ENCODE results near the gene NFIL3. TPM values are rescaled to one million over a fixed set of nuclear protein-coding genes. Genes with fewer than 3 reads are reported as not detected.
"Not testable (repeated sequence)": the region's sequence is repeated elsewhere in the genome, so short reads cannot be mapped to it uniquely, and the experiment has no call there.

Gene NFIL3
- total RNA-seq, 1 experiment from 2014 or later: 2.7 TPM

DNA sequence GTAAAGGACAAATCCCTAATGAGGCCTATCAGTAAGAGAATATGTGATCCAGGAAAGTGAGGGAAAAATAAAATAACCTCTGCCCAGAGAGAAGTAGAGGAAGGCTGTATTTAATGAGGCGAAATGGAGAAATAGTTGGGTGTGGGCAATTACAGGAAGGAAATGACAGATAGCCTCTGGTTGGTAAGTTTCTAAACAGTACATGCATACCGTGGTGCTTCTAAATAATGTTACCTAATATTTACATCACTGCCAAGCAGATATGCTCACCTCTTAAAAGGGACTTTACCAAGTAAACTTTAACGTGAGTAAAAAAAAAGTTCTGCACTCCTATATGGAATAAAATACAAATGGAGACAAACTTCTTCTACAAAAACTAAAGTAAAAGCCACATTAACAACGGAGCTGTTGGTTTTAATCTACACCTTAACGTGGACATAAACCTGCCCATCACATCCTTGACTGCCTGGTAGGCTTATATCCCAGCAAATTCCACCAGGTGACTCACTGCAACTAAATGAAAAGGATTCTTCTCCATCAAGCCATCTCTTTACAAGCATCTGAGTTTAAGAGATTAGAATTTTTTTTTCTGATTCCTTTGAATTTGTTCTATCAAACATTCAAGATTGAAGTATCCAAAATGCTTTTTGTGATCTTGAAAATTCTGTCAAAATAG, 12.4 kb downstream of the NFIL3 start:
- H3K36me3 ChIP-seq: peaks cover 10% of the 10 kb centered on the region
- H3K4me3 ChIP-seq: no peak overlapping the region
- no peak for DNase-seq
- H3K9me3 ChIP-seq: no peaks in the 10 kb centered on the region
- no peaks in the 10 kb centered on the region for H3K27me3 ChIP-seq

GRCh38 chr9:91410161-91410560, 13.5 kb downstream of the NFIL3 start:
- no peak for DNase-seq
- Histone ChIP-seq H3K36me3 (peaks cover 10% of the 10 kb centered on the region), H3K4me3 (no peak overlapping the region), H3K27me3 (no peaks in the 10 kb centered on the region), H3K9me3 (no peaks in the 10 kb centered on the region)

DNA sequence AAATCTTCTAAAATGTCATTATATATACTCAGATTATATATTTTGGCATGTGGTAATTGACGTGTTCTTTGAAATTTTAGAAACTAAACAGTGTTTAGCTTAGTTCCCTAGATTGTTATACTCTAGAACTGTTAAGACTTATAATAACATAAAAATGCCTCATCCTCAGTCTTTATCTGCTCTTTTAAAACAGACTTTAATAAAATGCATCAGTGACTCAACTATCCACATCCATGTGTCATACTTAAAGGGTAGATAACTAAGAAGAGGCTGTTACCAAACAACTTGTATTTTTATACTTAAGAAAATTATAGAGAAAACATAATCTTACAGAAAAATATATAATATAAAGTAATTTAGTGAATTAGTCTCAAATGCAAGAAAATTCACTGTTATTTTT, 15.2 kb downstream of the NFIL3 start:
- H3K27me3 ChIP-seq: no peaks in the 10 kb centered on the region
- no peak overlapping the region for H3K4me3 ChIP-seq
- DNase-seq: no peak
- peaks cover 10% of the 10 kb centered on the region for H3K36me3 ChIP-seq
- no peaks in the 10 kb centered on the region for H3K9me3 ChIP-seq

DNA sequence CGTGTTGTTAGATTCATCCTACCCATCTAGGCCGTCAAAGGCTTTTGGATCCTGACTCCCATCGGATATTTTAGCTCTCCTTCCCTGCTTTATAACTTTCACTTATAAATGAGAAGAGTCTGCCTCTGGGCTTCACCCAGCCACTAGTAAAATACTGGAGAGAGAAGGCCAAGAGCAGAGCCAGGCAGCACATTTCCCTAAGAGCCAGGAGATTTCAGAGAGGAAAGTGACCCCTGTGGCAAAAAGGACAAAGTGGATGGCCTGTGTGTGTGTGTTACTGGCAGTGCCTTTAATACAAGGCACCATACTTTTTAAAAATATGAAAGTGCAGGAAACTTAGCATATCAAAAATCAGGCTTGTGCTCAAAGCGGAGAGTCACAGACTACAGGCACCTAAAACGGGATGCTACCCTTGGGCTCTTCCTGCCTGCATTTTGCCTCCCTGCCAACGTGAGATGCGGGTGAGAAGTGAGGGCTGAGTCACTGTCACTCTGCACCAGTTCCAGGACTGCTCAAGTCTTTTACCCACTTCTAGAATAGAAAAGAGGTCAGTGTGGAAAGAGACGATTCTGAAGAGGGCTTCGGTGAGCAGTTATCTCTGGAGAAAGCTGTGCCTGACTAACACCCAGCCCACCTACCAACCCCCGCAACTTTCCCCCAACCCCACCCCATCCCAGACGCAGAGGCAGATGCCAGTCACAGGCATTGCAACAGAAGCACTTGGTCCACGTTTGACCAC, 15.9 kb downstream of the NFIL3 start:
- H3K4me3 ChIP-seq: no peak overlapping the region
- H3K27me3 ChIP-seq: no peaks in the 10 kb centered on the region
- no peaks in the 10 kb centered on the region for H3K9me3 ChIP-seq
- DNase-seq: no peak
- H3K36me3 ChIP-seq: peaks cover 10% of the 10 kb centered on the region

DNA sequence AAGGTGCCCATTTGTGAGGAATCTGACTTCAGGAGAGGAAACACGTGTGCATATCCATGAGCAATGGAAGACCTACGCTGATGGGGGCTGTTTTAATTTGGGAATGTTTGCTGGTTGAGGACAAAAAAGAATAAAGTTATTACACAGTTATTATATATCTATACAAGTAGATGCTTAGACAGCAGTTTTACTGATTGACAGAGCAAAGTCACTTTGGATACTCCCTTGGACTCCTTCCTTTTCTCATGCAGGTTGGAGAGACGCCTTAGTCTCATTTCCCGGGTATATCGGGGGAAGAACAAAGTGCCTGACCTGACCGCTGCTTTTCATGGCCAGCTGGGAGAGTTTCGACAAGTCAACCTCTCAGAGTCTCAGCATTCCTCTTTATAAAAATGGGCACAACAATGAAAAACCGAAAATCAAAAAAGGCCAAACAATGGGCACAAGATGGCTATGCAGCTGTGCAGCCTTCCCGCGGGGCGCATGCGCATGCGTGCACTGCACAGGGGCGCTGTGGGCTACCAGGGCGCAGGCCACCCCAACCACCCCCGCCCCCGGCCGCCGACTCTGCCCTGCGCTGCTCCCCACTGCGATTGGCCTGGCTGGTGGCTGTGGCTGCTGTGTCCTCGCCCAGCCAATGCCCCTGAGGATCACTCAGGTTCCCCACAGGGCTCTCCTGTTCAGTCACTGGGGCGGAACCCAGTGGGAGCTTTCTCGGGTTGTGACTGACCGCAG, 18.1 kb downstream of the NFIL3 start:
- H3K36me3 ChIP-seq: peaks cover 9% of the 10 kb centered on the region

DNA sequence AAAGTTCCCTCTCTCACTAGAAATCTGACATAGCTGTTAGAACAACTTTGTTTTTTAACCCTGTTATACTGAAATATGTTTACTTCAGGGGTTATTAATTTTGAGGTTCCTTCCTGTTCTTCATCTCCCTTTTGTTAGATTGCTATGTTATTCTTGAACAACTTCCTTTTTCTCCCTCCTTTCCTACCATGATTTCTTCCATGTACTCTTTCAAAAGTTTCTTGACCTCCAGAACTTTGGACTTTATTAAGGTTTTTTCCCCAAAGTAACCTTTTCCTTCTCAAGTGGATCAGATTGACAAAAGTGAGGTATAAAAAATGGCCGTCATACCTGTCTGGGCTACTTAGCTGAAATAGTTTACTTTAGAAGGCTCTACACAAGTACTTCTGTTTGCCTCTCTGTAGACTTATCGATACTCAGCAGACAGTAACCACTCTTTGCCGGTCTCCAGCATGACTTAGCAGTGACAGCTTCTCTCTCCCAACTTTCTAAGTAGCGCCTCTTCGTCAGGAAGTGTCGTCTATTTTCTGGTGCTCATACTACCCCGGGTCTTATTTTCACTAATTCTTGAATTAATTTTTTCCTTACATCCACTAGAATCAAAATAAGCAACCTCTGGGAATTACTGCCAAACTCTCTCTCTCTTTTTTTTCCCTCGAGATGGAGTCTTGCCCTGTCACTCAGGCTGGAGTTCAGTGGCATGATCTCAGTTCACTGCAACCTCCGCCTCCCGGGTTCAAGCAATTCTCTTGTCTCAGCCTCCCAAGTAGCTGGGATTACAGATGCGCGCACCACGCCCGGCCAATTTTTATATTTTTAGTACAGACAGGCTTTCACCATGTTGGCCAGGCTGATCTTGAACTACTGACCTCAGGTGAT, 19.7 kb downstream of the NFIL3 start:
- Histone ChIP-seq H3K36me3 (no peaks in the 10 kb centered on the region; the same call in 1 of the 2 replicates), H3K27me3 (no peaks in the 10 kb centered on the region), H3K9me3 (no peaks in the 10 kb centered on the region), H3K4me3 (no peak overlapping the region)
- DNase-seq: no peak

More for the DNA sequence above, 18.1 kb downstream of the NFIL3 start:
- Histone ChIP-seq H3K27me3 (no peaks in the 10 kb centered on the region), H3K9me3 (no peaks in the 10 kb centered on the region), H3K4me3 (no peak overlapping the region)
- DNase-seq: no peak

DNA sequence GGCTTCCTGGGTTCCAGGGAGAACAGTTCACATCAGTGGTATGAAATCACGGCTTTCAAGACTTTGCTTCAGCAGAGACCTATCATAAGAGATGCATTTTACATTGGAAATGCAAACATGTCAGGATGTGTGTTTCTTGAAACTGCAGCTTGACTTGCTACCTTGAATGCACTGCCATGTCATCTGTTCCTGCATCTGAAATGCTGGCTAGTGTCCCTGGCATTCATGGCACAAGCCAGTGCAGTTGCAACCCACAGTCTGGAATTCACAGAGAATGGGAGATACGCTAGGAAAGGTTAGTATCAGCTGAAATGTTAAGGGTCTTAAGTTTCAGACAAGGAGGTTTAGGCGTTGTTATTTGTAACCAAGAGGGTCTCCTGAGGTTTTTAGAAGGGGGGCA, 24.7 kb downstream of the NFIL3 start:
- no peak overlapping the region for H3K4me3 ChIP-seq
- no peaks in the 10 kb centered on the region for H3K9me3 ChIP-seq
- no peak for DNase-seq
- no peaks in the 10 kb centered on the region for H3K36me3 ChIP-seq
- no peaks in the 10 kb centered on the region for H3K27me3 ChIP-seq

- Histone ChIP-seq H3K36me3 (no peaks in the 10 kb centered on the region), H3K27me3 (no peaks in the 10 kb centered on the region), H3K9me3 (no peaks in the 10 kb centered on the region), H3K4me3 (no peak overlapping the region)
- DNase-seq: no peak
Measured at GRCh38 chr9:91395553-91396471, 27.8 kb downstream of the NFIL3 start.

DNA sequence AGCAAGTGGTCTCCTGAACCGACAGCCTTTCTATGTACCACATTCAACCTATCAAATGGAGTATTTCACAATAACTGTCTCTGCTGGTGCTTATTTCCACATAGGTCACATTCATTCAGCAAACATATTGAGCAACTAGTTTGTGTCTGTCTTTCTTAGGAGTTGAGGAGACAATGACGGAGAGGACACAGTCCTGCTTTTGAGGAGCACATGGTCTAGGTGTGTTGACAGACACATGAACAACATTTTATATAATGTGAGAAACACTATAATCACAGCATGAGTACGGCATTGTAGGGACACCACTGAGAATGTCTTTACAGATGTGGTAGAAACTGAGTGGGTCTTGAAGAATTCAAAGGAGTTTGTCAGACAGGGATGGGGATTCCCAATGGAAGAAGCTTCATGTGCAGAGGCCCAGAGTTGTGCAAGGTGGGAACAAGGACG, 28.5 kb downstream of the NFIL3 start:
- no peak for DNase-seq
- Histone ChIP-seq H3K9me3 (no peaks in the 10 kb centered on the region), H3K4me3 (no peak overlapping the region), H3K27me3 (no peaks in the 10 kb centered on the region), H3K36me3 (no peaks in the 10 kb centered on the region)

DNA sequence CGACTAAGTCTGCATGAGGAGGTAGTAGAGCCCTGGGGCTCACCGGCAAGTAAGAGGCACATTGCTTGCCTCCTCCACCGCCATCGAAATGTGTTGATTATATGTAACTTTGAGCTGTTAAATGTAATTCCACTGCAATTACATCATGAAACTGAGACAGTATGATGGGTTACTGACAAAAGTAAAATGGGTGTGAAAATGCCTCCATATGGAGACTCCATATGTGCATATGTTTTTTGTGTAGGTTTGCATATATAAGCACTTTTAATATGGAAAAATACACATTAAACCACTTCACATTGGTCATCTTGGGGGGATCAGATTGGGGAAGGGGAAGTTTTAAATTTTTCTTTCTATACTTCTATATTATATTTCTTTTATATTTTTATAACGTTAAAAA, 29.8 kb downstream of the NFIL3 start:
- Histone ChIP-seq H3K4me3 (no peak overlapping the region), H3K27me3 (no peaks in the 10 kb centered on the region), H3K36me3 (no peaks in the 10 kb centered on the region), H3K9me3 (no peaks in the 10 kb centered on the region)
- DNase-seq: no peak

- Histone ChIP-seq H3K27me3 (no peaks in the 10 kb centered on the region), H3K4me3 (no peak overlapping the region), H3K9me3 (no peaks in the 10 kb centered on the region), H3K36me3 (no peaks in the 10 kb centered on the region)
- DNase-seq: no peak
Measured at GRCh38 chr9:91392435-91392834, 31.2 kb downstream of the NFIL3 start.

- Histone ChIP-seq H3K9me3 (no peaks in the 10 kb centered on the region), H3K36me3 (no peaks in the 10 kb centered on the region), H3K4me3 (no peak overlapping the region), H3K27me3 (no peaks in the 10 kb centered on the region)
- DNase-seq: no peak
Measured at GRCh38 chr9:91391818-91392217, 31.8 kb downstream of the NFIL3 start.

DNA sequence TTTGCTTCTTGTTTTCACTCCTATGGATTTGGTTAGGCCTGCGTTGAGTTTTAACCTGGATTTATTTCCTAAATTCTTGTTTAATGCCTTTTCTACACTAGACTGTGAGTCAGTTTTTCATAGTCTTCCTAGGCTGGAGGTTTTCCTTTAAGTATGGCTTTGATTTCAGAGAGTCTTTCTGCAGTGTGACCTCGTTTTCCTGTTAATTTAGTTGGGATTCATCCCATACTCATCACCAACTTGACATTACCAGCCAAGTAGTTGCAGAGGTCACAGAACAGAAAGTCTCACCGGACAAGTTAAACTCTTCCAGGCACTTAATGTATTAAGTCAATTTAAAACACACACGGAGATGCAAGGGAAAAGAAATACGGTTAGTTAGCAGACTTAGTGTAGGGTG, 32.2 kb downstream of the NFIL3 start:
- Histone ChIP-seq H3K9me3 (no peaks in the 10 kb centered on the region), H3K36me3 (no peaks in the 10 kb centered on the region), H3K27me3 (no peaks in the 10 kb centered on the region), H3K4me3 (no peak overlapping the region)
- no peak for DNase-seq

DNA sequence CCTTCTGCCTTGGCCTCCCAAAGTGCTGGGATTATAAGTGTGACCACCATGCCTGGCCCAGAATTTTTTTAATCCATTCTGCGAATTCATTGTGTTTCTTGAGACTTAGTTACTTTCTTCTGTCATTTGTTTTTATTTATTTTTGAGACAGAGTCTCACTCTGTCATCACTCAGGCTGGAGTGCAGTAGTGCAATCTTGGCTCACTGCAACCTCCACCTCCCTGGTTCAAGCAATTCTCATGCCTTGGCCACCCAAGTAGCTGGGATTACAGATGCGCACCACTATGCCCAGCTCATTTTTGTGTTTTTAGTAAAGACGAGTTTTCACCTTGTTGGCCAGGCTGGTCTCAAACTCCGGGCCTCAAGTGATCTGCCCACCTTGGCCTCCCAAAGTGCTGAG, 33.9 kb downstream of the NFIL3 start:
- DNase-seq, H3K27me3 ChIP-seq, H3K4me3 ChIP-seq, H3K9me3 ChIP-seq, H3K36me3 ChIP-seq: not testable (repeated sequence)

DNA sequence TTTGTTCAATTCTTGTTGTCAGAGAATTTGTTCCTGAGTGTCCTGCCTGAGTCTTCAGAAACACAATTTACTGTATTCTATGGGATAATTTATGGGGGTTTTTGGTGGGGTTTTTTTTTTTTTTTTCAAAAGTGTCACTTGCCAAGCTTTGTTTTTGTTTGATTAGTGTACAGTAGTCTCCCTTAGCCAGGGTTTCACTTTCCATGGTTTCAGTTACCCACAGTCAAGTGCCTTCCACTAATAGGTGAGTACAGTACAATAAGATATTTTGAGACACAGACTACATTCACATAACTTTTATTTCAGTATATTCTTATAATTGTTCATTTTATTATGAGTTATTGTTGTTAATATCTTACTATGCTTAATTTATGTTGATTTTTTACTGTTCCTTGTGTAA, 36.9 kb downstream of the NFIL3 start:
- Histone ChIP-seq H3K27me3 (no peaks in the 10 kb centered on the region), H3K9me3 (no peaks in the 10 kb centered on the region), H3K36me3 (no peaks in the 10 kb centered on the region), H3K4me3 (no peak overlapping the region)
- DNase-seq: no peak

- no peaks in the 10 kb centered on the region for H3K9me3 ChIP-seq
- no peak for DNase-seq
- H3K27me3 ChIP-seq: no peaks in the 10 kb centered on the region
- no peak overlapping the region for H3K4me3 ChIP-seq
- H3K36me3 ChIP-seq: no peaks in the 10 kb centered on the region
Measured at GRCh38 chr9:91384954-91385353, 38.7 kb downstream of the NFIL3 start.

Measured in MG63 (cell line).